Measurements from ENCODE around the gene NEK1.

NEK1 gene

GRCh38 chr4:169632896-169633295, 20.5 kb upstream of the NEK1 start:
- no peak overlapping the region for H3K4me3 ChIP-seq (ENCODE audit: low read depth, low read length)
- in situ Hi-C loops (cut with HindIII; ENCODE audit: low pct_ligation_motif_present, low sequenced_read_pairs), result no loop called here
- no peak for TF ChIP-seq CTCF (IDR thresholded peaks at IDR 0.05; ENCODE audit: low read depth, low read length, missing control alignments)
- H3K36me3 ChIP-seq (replicated peaks), result no peaks in the 10 kb centered on the region
- H3K27me3 ChIP-seq (replicated peaks), result no peaks in the 10 kb centered on the region
- H3K27ac ChIP-seq, result no peak overlapping the region
- DNase-seq, result no peak

DNA sequence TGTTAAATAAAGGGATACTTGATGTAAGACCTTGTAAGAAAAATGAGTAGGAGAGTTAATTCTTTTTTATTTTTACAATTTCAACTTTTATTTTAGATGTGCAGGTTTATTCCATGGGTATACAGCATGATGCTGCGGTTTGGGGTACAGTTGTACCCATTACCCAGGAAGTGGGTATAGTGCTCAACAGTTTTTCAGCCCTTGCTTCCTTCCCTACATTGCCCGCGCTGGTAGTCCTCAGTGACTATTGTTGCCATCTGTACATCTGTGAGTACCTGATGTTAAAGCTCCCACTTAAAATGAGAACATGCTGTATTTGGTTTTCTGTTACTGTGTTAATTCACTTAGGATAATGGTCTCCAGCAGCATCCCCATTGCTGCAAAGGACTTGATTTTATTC, 17.7 kb upstream of the NEK1 start:
- Histone ChIP-seq H3K36me3 (replicated peaks) (no peaks in the 10 kb centered on the region), H3K27me3 (replicated peaks) (no peaks in the 10 kb centered on the region), H3K27ac (no peak overlapping the region), H3K4me3 (ENCODE audit: low read depth, low read length) (no peak overlapping the region)
- DNase-seq, result no peak
- in situ Hi-C loops (cut with HindIII; ENCODE audit: low pct_ligation_motif_present, low sequenced_read_pairs), result no loop called here
- TF ChIP-seq CTCF (IDR thresholded peaks at IDR 0.05; ENCODE audit: low read depth, low read length, missing control alignments), result no peak

- Histone ChIP-seq H3K4me3 (ENCODE audit: low read depth, low read length) (no peak overlapping the region), H3K27me3 (replicated peaks) (no peaks in the 10 kb centered on the region), H3K27ac (no peak overlapping the region), H3K36me3 (replicated peaks) (no peaks in the 10 kb centered on the region)
- DNase-seq, result no peak
- TF ChIP-seq CTCF (IDR thresholded peaks at IDR 0.05; ENCODE audit: low read depth, low read length, missing control alignments), result no peak
- in situ Hi-C loops (cut with HindIII; ENCODE audit: low pct_ligation_motif_present, low sequenced_read_pairs), result no loop called here
Observed at GRCh38 chr4:169628579-169628978, 16.2 kb upstream of the NEK1 start.

GRCh38 chr4:169627307-169627706, 14.9 kb upstream of the NEK1 start:
- TF ChIP-seq CTCF (IDR thresholded peaks at IDR 0.05; ENCODE audit: low read depth, low read length, missing control alignments), result no peak

DNA sequence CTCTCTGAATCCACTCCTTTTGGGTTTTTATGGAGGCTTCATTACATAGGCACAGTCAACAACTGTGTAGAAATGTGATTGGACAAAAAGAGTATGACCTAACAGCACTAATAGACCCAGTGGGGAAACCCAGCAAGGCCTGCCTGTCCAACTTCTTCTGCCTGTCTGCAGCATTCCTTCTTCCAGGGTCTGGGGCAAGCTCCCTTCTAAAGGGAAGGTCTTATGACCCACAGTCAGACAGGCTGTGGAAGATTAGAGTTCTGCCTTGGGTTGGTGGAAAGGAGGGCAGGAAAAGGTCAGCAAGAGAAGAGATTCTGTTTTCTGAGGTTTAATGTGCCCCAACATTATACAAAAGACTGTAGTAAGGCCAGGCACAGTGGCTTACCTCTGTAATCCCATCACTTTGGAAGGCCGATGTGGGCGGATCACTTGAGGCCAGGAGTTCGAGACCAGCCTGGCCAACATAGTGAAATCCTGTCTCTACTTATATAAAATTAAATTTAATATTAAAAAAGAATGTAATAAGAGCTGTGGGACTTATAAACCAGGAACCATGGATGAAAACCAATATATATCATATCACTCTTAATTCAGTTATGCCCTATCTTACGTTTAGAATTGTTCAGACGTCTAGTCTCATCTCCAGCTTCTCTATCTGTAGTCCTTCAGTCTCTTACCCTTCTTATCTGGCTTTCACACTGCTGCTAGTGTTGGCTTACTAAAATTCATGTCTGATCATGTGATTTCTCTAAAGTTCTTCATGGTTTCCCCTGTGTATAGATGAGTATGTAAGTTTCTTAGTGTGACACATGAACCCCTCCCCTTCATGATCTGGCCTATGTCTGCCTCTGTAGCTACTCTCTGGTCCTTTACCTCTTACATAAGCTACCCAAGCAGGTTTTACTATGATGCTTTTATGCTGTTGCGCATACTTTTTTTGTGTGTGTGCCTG, 14.2 kb upstream of the NEK1 start:
- Histone ChIP-seq H3K27ac (no peak overlapping the region), H3K36me3 (replicated peaks) (no peaks in the 10 kb centered on the region), H3K27me3 (replicated peaks) (no peaks in the 10 kb centered on the region), H3K4me3 (ENCODE audit: low read depth, low read length) (no peak overlapping the region)
- in situ Hi-C loops (cut with HindIII; ENCODE audit: low pct_ligation_motif_present, low sequenced_read_pairs), result no loop called here
- DNase-seq, result no peak
- no peak for TF ChIP-seq CTCF (IDR thresholded peaks at IDR 0.05; ENCODE audit: low read depth, low read length, missing control alignments)

More at GRCh38 chr4:169627307-169627706, 14.9 kb upstream of the NEK1 start:
- no peaks in the 10 kb centered on the region for H3K36me3 ChIP-seq (replicated peaks)
- H3K27ac ChIP-seq, result no peak overlapping the region
- in situ Hi-C loops (cut with HindIII; ENCODE audit: low pct_ligation_motif_present, low sequenced_read_pairs), result no loop called here
- H3K4me3 ChIP-seq (ENCODE audit: low read depth, low read length), result no peak overlapping the region
- H3K27me3 ChIP-seq (replicated peaks), result no peaks in the 10 kb centered on the region
- no peak for DNase-seq

Measured in brain microvascular endothelial cell (primary cell).